ENCODE measurements around the gene NBEA.

- TF ChIP-seq CTCF (IDR thresholded peaks at IDR 0.05): no peak
- TF ChIP-seq POLR2A (IDR thresholded peaks at IDR 0.05): no peak
Measured at GRCh38 chr13:35345992-35346391, 403.9 kb downstream of the NBEA start.

Data from thyroid gland (tissue), 4 donors.